Neural cell (in vitro differentiated cells): ENCODE data around the gene MVB12A. TPM values are rescaled to one million over a fixed set of nuclear protein-coding genes. Genes with fewer than 3 reads are reported as not detected.
A peak's percentile ranks its signal among the peaks of the same experiment; 100 is the strongest.

Experiments used
- H2AFZ ChIP-seq: fragments of 200-600, 300-800 bp; sonication (generic), shearing (Covaris generic); 2 replicates; pipeline ENCODE4 v1.6.0; 2014; ENCODE audit warnings: low read depth, mild to moderate bottlenecking, antibody characterized with exemption, low read length, moderate library complexity
- H3F3A ChIP-seq: fragments of 200-600 bp; shearing (Covaris generic); 2 replicates; pipeline ENCODE4 v1.6.1; 2016; ENCODE audit warnings: mild to moderate bottlenecking, moderate library complexity, mixed read lengths, antibody characterized with exemption, low read length; ENCODE audit not compliant: insufficient read depth, poor library complexity, severe bottlenecking
- H3K27ac ChIP-seq: fragments of 200-600, 300-800 bp; sonication (generic), shearing (Covaris generic); 2 replicates; pipeline ENCODE4 v1.5.1; 2014; ENCODE audit warnings: mild to moderate bottlenecking, low read length, moderate library complexity
- H3K27me3 ChIP-seq: fragments of 300-800, 200-600 bp; sonication (generic), shearing (Covaris generic); 2 replicates; pipeline ENCODE4 v1.6.0; 2014; ENCODE audit warnings: mild to moderate bottlenecking, low read depth, low read length, moderate library complexity; ENCODE audit not compliant: insufficient read depth
- H3K36me3 ChIP-seq: fragments of 300-800, 200-600 bp; sonication (generic), shearing (Covaris generic); 2 replicates; pipeline ENCODE4 v1.5.1; 2014; ENCODE audit warnings: mild to moderate bottlenecking, antibody characterized with exemption, low read length, moderate library complexity; ENCODE audit not compliant: insufficient read depth
- H3K4me2 ChIP-seq: fragments of 300-800, 200-600 bp; sonication (generic), shearing (Covaris generic); 2 replicates; pipeline ENCODE4 v1.6.0; 2014; ENCODE audit warnings: mild to moderate bottlenecking, low read length
- H3K4me3 ChIP-seq: fragments of 300-800, 200-600 bp; sonication (generic), shearing (Covaris generic); 2 replicates; pipeline ENCODE4 v1.5.1; 2014; ENCODE audit warnings: mild to moderate bottlenecking, low read length, moderate library complexity
- H3K79me2 ChIP-seq: fragments of 200-600 bp; shearing (Covaris generic); replicated peaks from 2 replicates; pipeline ENCODE4 v1.6.0; 2014; ENCODE audit warnings: mild to moderate bottlenecking, low read length, moderate library complexity; ENCODE audit not compliant: insufficient read depth
- H3K9ac ChIP-seq: fragments of 300-800, 200-600 bp; sonication (generic), shearing (Covaris generic); 2 replicates; pipeline ENCODE4 v1.6.1; 2016; ENCODE audit warnings: mild to moderate bottlenecking, low read length, mixed read lengths
- H3K9me2 ChIP-seq: fragments of 200-600 bp; shearing (Covaris generic); 2 replicates; pipeline ENCODE4 v1.6.1; 2016; ENCODE audit warnings: mild to moderate bottlenecking, low read length, mixed read lengths; ENCODE audit not compliant: insufficient read depth
- H3K9me3 ChIP-seq: fragments of 200-600, 300-800 bp; sonication (generic), shearing (Covaris generic); 2 replicates; pipeline ENCODE4 v1.6.1; 2016; ENCODE audit warnings: mild to moderate bottlenecking, mixed run types, low read length, moderate library complexity, mixed read lengths
- H4K20me1 ChIP-seq: fragments of 200-600 bp; shearing (Covaris generic); 2 replicates; pipeline ENCODE4 v1.6.1; 2016; ENCODE audit warnings: mild to moderate bottlenecking, mixed run types; ENCODE audit not compliant: insufficient read depth
- EP300 ChIP-seq: fragments of 450-650 bp; conservative IDR thresholded peaks from 2 replicates; pipeline ENCODE4 v1.6.1; 2014; ENCODE audit warnings: antibody characterized with exemption, mild to moderate bottlenecking, moderate library complexity; ENCODE audit not compliant: poor library complexity, severe bottlenecking
- EZH2 ChIP-seq: fragments of 200-600, 300-800 bp; shearing (Covaris generic), sonication (generic); IDR thresholded peaks from 2 replicates; pipeline ENCODE4 v1.6.1; 2014; ENCODE audit warnings: antibody characterized with exemption, low read length, borderline replicate concordance, mild to moderate bottlenecking; ENCODE audit not compliant: insufficient read depth, poor library complexity, severe bottlenecking
- MXI1 ChIP-seq: fragments of 450-650 bp; conservative IDR thresholded peaks from 2 replicates; pipeline ENCODE4 v1.6.1; 2014; ENCODE audit warnings: antibody characterized with exemption, mild to moderate bottlenecking; ENCODE audit not compliant: poor library complexity, severe bottlenecking
- POLR2AphosphoS5 ChIP-seq: IDR thresholded peaks from 2 replicates; pipeline ENCODE4 v1.6.1; 2012
- RAD21 ChIP-seq: fragments of 450-650 bp; conservative IDR thresholded peaks from 2 replicates; pipeline ENCODE4 v1.6.1; 2014; ENCODE audit warnings: antibody characterized with exemption, mild to moderate bottlenecking, moderate library complexity
- SMC3 ChIP-seq: fragments of 450-650 bp; conservative IDR thresholded peaks from 2 replicates; pipeline ENCODE4 v1.6.1; 2014; ENCODE audit warnings: antibody characterized with exemption, mild to moderate bottlenecking, moderate library complexity; ENCODE audit not compliant: poor library complexity
- TAF1 ChIP-seq: IDR thresholded peaks from 2 replicates; pipeline ENCODE4 v1.6.1; 2012; ENCODE audit warnings: low read depth
- polyA plus RNA-seq: library from polyadenylated mRNA; depleted of rRNA; stranded (reverse); fragments of >200 nt; gene quantifications from 2 replicates; pipeline ENCODE4 v1.2.3, GENCODE V29; 2014
- TF ChIP-seq, protein P1 (sequence below): fragments of 450-650 bp; IDR thresholded peaks from 2 replicates; pipeline ENCODE4 v1.5.1; 2014; ENCODE audit warnings: antibody characterized with exemption, mild to moderate bottlenecking, moderate library complexity; ENCODE audit not compliant: poor library complexity, severe bottlenecking
- TF ChIP-seq, protein P2 (sequence below): IDR thresholded peaks from 2 replicates; pipeline ENCODE4 v1.6.1; 2012; ENCODE audit warnings: borderline replicate concordance

MVB12A gene
- polyA plus RNA-seq, 1 donor from 2014 or later: 43.8 TPM

DNA sequence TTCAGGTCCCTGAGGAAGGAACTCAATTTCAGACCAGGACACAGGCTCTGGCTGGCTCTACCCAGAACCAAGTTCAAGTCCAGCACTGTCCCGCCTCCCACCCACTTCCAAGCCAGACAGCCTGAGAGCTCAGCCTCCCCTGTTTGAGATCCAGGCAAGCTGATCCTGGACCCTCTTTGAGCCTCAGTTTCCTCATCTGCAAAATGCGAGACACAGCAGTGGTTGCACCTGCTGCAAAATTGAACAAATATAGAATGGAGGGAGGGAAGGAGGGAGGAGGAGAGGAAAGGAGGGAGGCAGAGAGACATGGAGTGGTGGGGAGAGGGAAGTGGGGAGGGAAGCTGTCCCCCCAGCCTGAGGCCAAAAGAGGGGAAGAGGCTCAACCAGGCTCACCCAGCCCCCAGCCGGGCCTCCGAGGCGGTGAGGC lies 27.9 kb downstream of the MVB12A start:
- no peaks in the 10 kb centered on the region for H3K9me3 ChIP-seq
- H3K79me2 ChIP-seq: no peaks in the 10 kb centered on the region
- no peaks in the 10 kb centered on the region for H3K36me3 ChIP-seq
- H2AFZ ChIP-seq: no peak overlapping the region
- H3F3A ChIP-seq: no peaks in the 10 kb centered on the region
- H3K4me3 ChIP-seq: no peak overlapping the region
- no peak overlapping the region for H3K27ac ChIP-seq
- H3K4me2 ChIP-seq: no peak overlapping the region
- no peaks in the 10 kb centered on the region for H4K20me1 ChIP-seq
- peaks cover 9% of the 10 kb centered on the region for H3K27me3 ChIP-seq
- no peak for TF ChIP-seq RAD21
- TF ChIP-seq MXI1: no peak
- no peak for TF ChIP-seq SMC3
- TF ChIP-seq, protein P1, sequence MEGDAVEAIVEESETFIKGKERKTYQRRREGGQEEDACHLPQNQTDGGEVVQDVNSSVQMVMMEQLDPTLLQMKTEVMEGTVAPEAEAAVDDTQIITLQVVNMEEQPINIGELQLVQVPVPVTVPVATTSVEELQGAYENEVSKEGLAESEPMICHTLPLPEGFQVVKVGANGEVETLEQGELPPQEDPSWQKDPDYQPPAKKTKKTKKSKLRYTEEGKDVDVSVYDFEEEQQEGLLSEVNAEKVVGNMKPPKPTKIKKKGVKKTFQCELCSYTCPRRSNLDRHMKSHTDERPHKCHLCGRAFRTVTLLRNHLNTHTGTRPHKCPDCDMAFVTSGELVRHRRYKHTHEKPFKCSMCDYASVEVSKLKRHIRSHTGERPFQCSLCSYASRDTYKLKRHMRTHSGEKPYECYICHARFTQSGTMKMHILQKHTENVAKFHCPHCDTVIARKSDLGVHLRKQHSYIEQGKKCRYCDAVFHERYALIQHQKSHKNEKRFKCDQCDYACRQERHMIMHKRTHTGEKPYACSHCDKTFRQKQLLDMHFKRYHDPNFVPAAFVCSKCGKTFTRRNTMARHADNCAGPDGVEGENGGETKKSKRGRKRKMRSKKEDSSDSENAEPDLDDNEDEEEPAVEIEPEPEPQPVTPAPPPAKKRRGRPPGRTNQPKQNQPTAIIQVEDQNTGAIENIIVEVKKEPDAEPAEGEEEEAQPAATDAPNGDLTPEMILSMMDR: no peak
- no peak for TF ChIP-seq TAF1
- TF ChIP-seq, protein P2, sequence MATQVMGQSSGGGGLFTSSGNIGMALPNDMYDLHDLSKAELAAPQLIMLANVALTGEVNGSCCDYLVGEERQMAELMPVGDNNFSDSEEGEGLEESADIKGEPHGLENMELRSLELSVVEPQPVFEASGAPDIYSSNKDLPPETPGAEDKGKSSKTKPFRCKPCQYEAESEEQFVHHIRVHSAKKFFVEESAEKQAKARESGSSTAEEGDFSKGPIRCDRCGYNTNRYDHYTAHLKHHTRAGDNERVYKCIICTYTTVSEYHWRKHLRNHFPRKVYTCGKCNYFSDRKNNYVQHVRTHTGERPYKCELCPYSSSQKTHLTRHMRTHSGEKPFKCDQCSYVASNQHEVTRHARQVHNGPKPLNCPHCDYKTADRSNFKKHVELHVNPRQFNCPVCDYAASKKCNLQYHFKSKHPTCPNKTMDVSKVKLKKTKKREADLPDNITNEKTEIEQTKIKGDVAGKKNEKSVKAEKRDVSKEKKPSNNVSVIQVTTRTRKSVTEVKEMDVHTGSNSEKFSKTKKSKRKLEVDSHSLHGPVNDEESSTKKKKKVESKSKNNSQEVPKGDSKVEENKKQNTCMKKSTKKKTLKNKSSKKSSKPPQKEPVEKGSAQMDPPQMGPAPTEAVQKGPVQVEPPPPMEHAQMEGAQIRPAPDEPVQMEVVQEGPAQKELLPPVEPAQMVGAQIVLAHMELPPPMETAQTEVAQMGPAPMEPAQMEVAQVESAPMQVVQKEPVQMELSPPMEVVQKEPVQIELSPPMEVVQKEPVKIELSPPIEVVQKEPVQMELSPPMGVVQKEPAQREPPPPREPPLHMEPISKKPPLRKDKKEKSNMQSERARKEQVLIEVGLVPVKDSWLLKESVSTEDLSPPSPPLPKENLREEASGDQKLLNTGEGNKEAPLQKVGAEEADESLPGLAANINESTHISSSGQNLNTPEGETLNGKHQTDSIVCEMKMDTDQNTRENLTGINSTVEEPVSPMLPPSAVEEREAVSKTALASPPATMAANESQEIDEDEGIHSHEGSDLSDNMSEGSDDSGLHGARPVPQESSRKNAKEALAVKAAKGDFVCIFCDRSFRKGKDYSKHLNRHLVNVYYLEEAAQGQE: no peak
- TF ChIP-seq EZH2: no peak
- TF ChIP-seq POLR2AphosphoS5: no peak
- no peak overlapping the region for H3K9ac ChIP-seq
- no peaks in the 10 kb centered on the region for H3K9me2 ChIP-seq

DNA sequence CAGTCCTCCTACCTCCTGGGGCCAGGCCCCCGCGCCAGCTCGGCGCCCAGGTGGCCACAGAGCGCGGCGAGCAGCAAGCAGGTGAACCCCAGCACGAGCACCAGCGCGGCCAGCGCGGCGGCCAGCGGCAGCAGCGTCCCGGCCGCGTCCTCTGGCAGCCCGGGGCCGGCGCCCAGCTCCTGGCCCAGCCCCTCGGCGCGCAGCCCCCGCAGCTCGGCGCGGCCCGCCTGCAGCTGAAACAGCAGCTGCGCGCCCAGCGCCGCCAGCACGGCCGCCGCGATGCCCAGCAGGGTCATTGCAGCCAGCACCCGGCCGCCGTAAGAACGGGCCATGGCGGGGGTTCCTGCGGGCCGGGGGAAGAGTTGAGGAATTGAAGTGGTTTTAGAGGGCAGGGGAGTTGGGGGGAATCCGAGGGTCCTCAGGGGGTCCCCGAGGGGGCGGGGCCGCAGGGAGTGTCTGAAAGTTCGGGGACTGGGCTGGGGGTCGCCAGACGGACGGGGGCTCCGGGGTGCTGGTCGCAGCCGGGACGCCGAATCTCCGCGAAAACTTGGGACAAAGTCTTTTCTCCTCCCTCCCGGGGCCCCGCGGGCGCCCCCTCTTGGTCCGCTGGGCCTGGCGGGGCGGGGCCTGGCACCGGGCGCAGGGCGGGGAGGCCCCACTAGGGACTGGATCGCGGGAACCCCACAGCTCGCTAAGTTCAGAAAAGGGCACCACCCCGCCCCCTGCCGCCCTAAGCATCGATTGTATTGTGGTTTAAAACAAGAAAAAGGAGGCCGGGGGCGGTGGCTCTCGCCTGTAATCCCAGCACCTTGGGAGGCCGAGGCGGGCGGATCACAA lies 28.5 kb downstream of the MVB12A start, which contains the start of gene TMEM221:
Gene TMEM221 (minus strand): TSS at position 538 of the 837 bp plus-strand sequence. CDS start 206 bp downstream, at position 332.
- no peaks in the 10 kb centered on the region for H3K9me3 ChIP-seq
- TF ChIP-seq, protein P1: no peak
- TF ChIP-seq RAD21 (no peak), POLR2AphosphoS5 (no peak), TAF1 (no peak), SMC3 (no peak), EZH2 (no peak), MXI1 (no peak), EP300 (no peak)
- TF ChIP-seq, protein P2: no peak
- no peak within 1 kb of the TSS for H3K27ac ChIP-seq
- no peaks in the 10 kb centered on the region for H3K79me2 ChIP-seq
- no peak within 1 kb of the TSS for H3K9ac ChIP-seq
- H3K36me3 ChIP-seq: no peaks in the 10 kb centered on the region
- H3K9me2 ChIP-seq: no peaks in the 10 kb centered on the region
- H3K4me2 ChIP-seq: no peak within 1 kb of the TSS
- H3K27me3 ChIP-seq: peaks cover 9% of the 10 kb centered on the region
- peak within 1 kb of the TSS; percentile 43 for H3K4me3 ChIP-seq
- no peaks in the 10 kb centered on the region for H4K20me1 ChIP-seq
- H3F3A ChIP-seq: no peaks in the 10 kb centered on the region
- H2AFZ ChIP-seq: no peak within 1 kb of the TSS
